ENCODE results near the gene DISP1. TPM values are rescaled to one million over a fixed set of nuclear protein-coding genes. Genes with fewer than 3 reads are reported as not detected.

The DISP1 gene
- 1.2 and 1.8 TPM in 2 replicates for total RNA-seq

GRCh38 chr1:222814536-222815439 lies at the start of gene DISP1:
TSS of gene DISP1 (plus strand) at chr1:222815039. CDS start at chr1:222942824, 127,785 bp downstream.
- intact Hi-C loops (cut with micrococcal nuclease), result loop anchor here (5.0 to 10.0 kb wide), 2 partner anchors 102 to 160 kb away; partner anchors contain the start of genes AIDA and BROX

- intact Hi-C loops (cut with micrococcal nuclease), result no loop called here
These were observed 47.7 kb upstream of the DISP1 start for GRCh38 chr1:222767152-222767571.

GRCh38 chr1:222768592-222768991 lies 46.2 kb upstream of the DISP1 start:
- intact Hi-C loops (cut with micrococcal nuclease), result no loop called here

GRCh38 chr1:222769181-222769580 lies 45.7 kb upstream of the DISP1 start:
- intact Hi-C loops (cut with micrococcal nuclease), result no loop called here

- intact Hi-C loops (cut with micrococcal nuclease), result no loop called here
These were observed 44.7 kb upstream of the DISP1 start for GRCh38 chr1:222769971-222770620.

GRCh38 chr1:222772996-222773379 lies 41.9 kb upstream of the DISP1 start:
- intact Hi-C loops (cut with micrococcal nuclease), result no loop called here

- intact Hi-C loops (cut with micrococcal nuclease), result no loop called here
These were observed 37.4 kb upstream of the DISP1 start for GRCh38 chr1:222777463-222777862.

- intact Hi-C loops (cut with micrococcal nuclease), result no loop called here
These were observed 36.9 kb upstream of the DISP1 start for GRCh38 chr1:222777977-222778376.

- intact Hi-C loops (cut with micrococcal nuclease), result no loop called here
These were observed 33.6 kb upstream of the DISP1 start for GRCh38 chr1:222781251-222781650.

GRCh38 chr1:222783051-222783450 lies 31.8 kb upstream of the DISP1 start:
- intact Hi-C loops (cut with micrococcal nuclease), result no loop called here

- intact Hi-C loops (cut with micrococcal nuclease), result no loop called here
These were observed 30.5 kb upstream of the DISP1 start for GRCh38 chr1:222784371-222784770.

- intact Hi-C loops (cut with micrococcal nuclease), result no loop called here
These were observed 29.9 kb upstream of the DISP1 start for GRCh38 chr1:222784916-222785315.

- intact Hi-C loops (cut with micrococcal nuclease), result no loop called here
These were observed 29.3 kb upstream of the DISP1 start for GRCh38 chr1:222785529-222785928.

GRCh38 chr1:222786121-222786520 lies 28.7 kb upstream of the DISP1 start:
- intact Hi-C loops (cut with micrococcal nuclease), result no loop called here

- intact Hi-C loops (cut with micrococcal nuclease), result no loop called here
These were observed 27.1 kb upstream of the DISP1 start for GRCh38 chr1:222787729-222788128.

GRCh38 chr1:222788402-222789156 lies 26.3 kb upstream of the DISP1 start:
- intact Hi-C loops (cut with micrococcal nuclease), result no loop called here

GRCh38 chr1:222790115-222790514 lies 24.7 kb upstream of the DISP1 start:
- intact Hi-C loops (cut with micrococcal nuclease), result no loop called here

- intact Hi-C loops (cut with micrococcal nuclease), result no loop called here
These were observed 24.3 kb upstream of the DISP1 start for GRCh38 chr1:222790520-222790919.

GRCh38 chr1:222791006-222791710 lies 23.7 kb upstream of the DISP1 start:
- intact Hi-C loops (cut with micrococcal nuclease), result no loop called here

GRCh38 chr1:222792744-222793143 lies 22.1 kb upstream of the DISP1 start:
- intact Hi-C loops (cut with micrococcal nuclease), result loop anchor here (1.0 kb wide), 2 partner anchors 289 to 331 kb away; no protein-coding TSS in a partner anchor

Data from T-helper 2 cell treated with Interferon-gamma antibody and Interleukin-4, amounts not matched to agents 100 ng/mL and 5 ng/mL, for 36 hours (primary cell).